ENCODE measurements around the gene SLC41A1.

GRCh38 chr1:205772607-205773032 lies 40.4 kb downstream of the SLC41A1 start:
- TF ChIP-seq EZH2 (IDR thresholded peaks at IDR 0.05): no peak
- no peak for TF ChIP-seq POLR2AphosphoS5 (IDR thresholded peaks at IDR 0.05; ENCODE audit: borderline replicate concordance, low read depth, low read length)

Measured in SK-N-MC (cell line).